NCI-H1105 treated with DMSO at 0.1 percent for 48 hours (cell line): Measurements from ENCODE around the gene GRAMD2A.
"Not testable (repeated sequence)": the region's sequence is repeated elsewhere in the genome, so short reads cannot be mapped to it uniquely, and the experiment has no call there.

Experiments used
- DNase-seq: peaks from one replicate; lab custom pipeline; 2025; lab: John Stamatoyannopoulos, UW

Gene GRAMD2A

GRCh38 chr15:72184165-72184811 is 13.3 kb downstream of the GRAMD2A start:
- no peak for DNase-seq

GRCh38 chr15:72183781-72184164 is 13.8 kb downstream of the GRAMD2A start:
- DNase-seq = no peak

GRCh38 chr15:72182673-72183072 is 14.9 kb downstream of the GRAMD2A start:
- DNase-seq = no peak

- DNase-seq = no peak
Measured at GRCh38 chr15:72182244-72182643, 15.3 kb downstream of the GRAMD2A start.

GRCh38 chr15:72180761-72181324 is 16.7 kb downstream of the GRAMD2A start:
- no peak for DNase-seq

- no peak for DNase-seq
Measured at GRCh38 chr15:72179950-72180581, 17.5 kb downstream of the GRAMD2A start.

- no peak for DNase-seq
Measured at GRCh38 chr15:72178976-72179585, 18.5 kb downstream of the GRAMD2A start.

GRCh38 chr15:72176743-72177142 is 20.8 kb downstream of the GRAMD2A start:
- no peak for DNase-seq

GRCh38 chr15:72176159-72176558 is 21.4 kb downstream of the GRAMD2A start:
- DNase-seq = no peak

- DNase-seq = no peak
Measured at GRCh38 chr15:72175186-72176044, 22.2 kb downstream of the GRAMD2A start.

- no peak for DNase-seq
Measured at GRCh38 chr15:72174551-72175165, 22.9 kb downstream of the GRAMD2A start.

- DNase-seq = no peak
Measured at GRCh38 chr15:72173864-72174550, 23.6 kb downstream of the GRAMD2A start.

- DNase-seq = no peak
Measured at GRCh38 chr15:72173401-72173800, 24.2 kb downstream of the GRAMD2A start.

GRCh38 chr15:72172796-72173195 is 24.8 kb downstream of the GRAMD2A start:
- DNase-seq = no peak

- not testable (repeated sequence) for DNase-seq
Measured at GRCh38 chr15:72171978-72172377, 25.6 kb downstream of the GRAMD2A start.

GRCh38 chr15:72170691-72171090 is 26.9 kb downstream of the GRAMD2A start:
- no peak for DNase-seq

GRCh38 chr15:72169921-72170611 is 27.5 kb downstream of the GRAMD2A start:
- no peak for DNase-seq

GRCh38 chr15:72169236-72169920 is 28.2 kb downstream of the GRAMD2A start:
- no peak for DNase-seq

GRCh38 chr15:72168808-72169190 is 28.8 kb downstream of the GRAMD2A start:
- DNase-seq = no peak
